NCI-H2227 (cell line): ENCODE results near the gene CD1B.
"Not testable (repeated sequence)": the region's sequence is repeated elsewhere in the genome, so short reads cannot be mapped to it uniquely, and the experiment has no call there.

Source experiments
- DNase-seq: peaks from one replicate; lab custom pipeline; 2025; ENCODE audit not compliant: unreplicated experiment; lab: John Stamatoyannopoulos, UW

Gene CD1B

GRCh38 chr1:158329300-158329699 is 2.0 kb downstream of the CD1B start:
- no peak for DNase-seq

GRCh38 chr1:158328426-158328825 is 2.9 kb downstream of the CD1B start:
- DNase-seq, result no peak

- DNase-seq, result no peak
Measured at GRCh38 chr1:158327481-158327880, 3.9 kb downstream of the CD1B start.

GRCh38 chr1:158324395-158324794 is 6.9 kb downstream of the CD1B start:
- no peak for DNase-seq

- DNase-seq, result no peak
Measured at GRCh38 chr1:158323866-158324265, 7.5 kb downstream of the CD1B start.

- no peak for DNase-seq
Measured at GRCh38 chr1:158311066-158311465, 20.3 kb downstream of the CD1B start.

- DNase-seq, result no peak
Measured at GRCh38 chr1:158310623-158311022, 20.7 kb downstream of the CD1B start.

- DNase-seq, result no peak
Measured at GRCh38 chr1:158295791-158296190, 35.5 kb downstream of the CD1B start.

- DNase-seq, result no peak
Measured at GRCh38 chr1:158290321-158290844, 40.9 kb downstream of the CD1B start.

- DNase-seq, result no peak
Measured at GRCh38 chr1:158289811-158290210, 41.5 kb downstream of the CD1B start, which contains the start of gene CD1C. CD1C (plus strand) TSS chr1:158289923; CDS start chr1:158290065, 142 bp downstream.

- no peak for DNase-seq
Measured at GRCh38 chr1:158286941-158287346, 44.4 kb downstream of the CD1B start.

- no peak for DNase-seq
Measured at GRCh38 chr1:158286487-158286886, 44.8 kb downstream of the CD1B start.

- DNase-seq, result no peak
Measured at GRCh38 chr1:158285756-158286241, 45.5 kb downstream of the CD1B start.

GRCh38 chr1:158283965-158284364 is 47.4 kb downstream of the CD1B start:
- no peak for DNase-seq

- not testable (repeated sequence) for DNase-seq
Measured at GRCh38 chr1:158282421-158282820, 48.9 kb downstream of the CD1B start.
